Measurements from ENCODE around the gene NPM3. TPM values are rescaled to one million over a fixed set of nuclear protein-coding genes. Genes with fewer than 3 reads are reported as not detected.

NPM3 gene
- total RNA-seq, 2 experiments from 2014 or later: 15.5 to 15.8 TPM

- no peaks in the 10 kb centered on the region for H3K36me3 ChIP-seq (ENCODE audit: insufficient read depth, low read length)
- H3K9me3 Mint-ChIP-seq: no peaks in the 10 kb centered on the region
- peak overlapping the region; percentile 99 for H3K27ac Mint-ChIP-seq
- H3K4me1 Mint-ChIP-seq (ENCODE audit: low read depth): peaks cover 55% of the 10 kb centered on the region
- peak overlapping the region; percentile 63 for H3K4me3 ChIP-seq (ENCODE audit: low read length)
- POLR2A ChIA-PET: interaction anchor here (0.6 to 16.7 kb wide), 6 partner anchors 11 to 321 kb away, joined by 3 to 223 read pairs (median 4); partner anchors contain the start of genes LDB1, NPM3 and OGA
- CTCF ChIA-PET: interaction anchor here (5.3 kb wide), 1 partner anchor 11 kb away, joined by 24 read pairs; no protein-coding TSS in a partner anchor
- peaks cover 9% of the 10 kb centered on the region for H3K36me3 Mint-ChIP-seq (ENCODE audit: low read depth)
- DNase-seq (peak; percentile 91 to 99 (median 94)), ATAC-seq (ENCODE audit: poor library complexity) (peak; percentile 79)
- peak overlapping the region; percentile 76 to 85 for H3K27ac ChIP-seq (ENCODE audit: low read depth in 1 of 2, low read length in 2 of 2)
- H3K27me3 Mint-ChIP-seq: peaks cover 5% of the 10 kb centered on the region
- TF ChIP-seq CTCF (IDR thresholded peaks at IDR 0.05): no peak
- intact Hi-C loops (cut with DNase I, micrococcal nuclease): loop anchor here (1.0 to 5.0 kb wide), 5 partner anchors 11 to 287 kb away; partner anchors contain the start of genes NPM3 (in 2 of the 2), ARMH3 (in 1 of the 2) and OGA (in 1 of the 2)
- peak overlapping the region; percentile 94 for H3K4me3 Mint-ChIP-seq
- H3K4me1 ChIP-seq (ENCODE audit: insufficient read depth, low read length): peaks cover 69% of the 10 kb centered on the region
- no peaks in the 10 kb centered on the region for H3K27me3 ChIP-seq (ENCODE audit: control insufficient read depth in 1 of 2, insufficient read depth in 2 of 2, low read length in 2 of 2)
- no peaks in the 10 kb centered on the region for H3K9me3 ChIP-seq (ENCODE audit: control insufficient read depth in 1 of 2, insufficient read depth in 1 of 2, low read length in 2 of 2)
Measured at GRCh38 chr10:101830322-101831168, 47.3 kb upstream of the NPM3 start.

GRCh38 chr10:101829561-101830315, 46.5 kb upstream of the NPM3 start:
- peaks cover 61% of the 10 kb centered on the region for H3K4me1 ChIP-seq (ENCODE audit: insufficient read depth, low read length)
- H3K36me3 ChIP-seq (ENCODE audit: insufficient read depth, low read length): no peaks in the 10 kb centered on the region
- CTCF ChIA-PET: interaction anchor here (2.5 to 5.3 kb wide), 2 partner anchors 11 kb away, joined by 10 to 24 read pairs; partner anchors contain the start of gene OGA
- H3K36me3 Mint-ChIP-seq (ENCODE audit: low read depth): peaks cover 9% of the 10 kb centered on the region
- peaks cover 5% of the 10 kb centered on the region for H3K27me3 Mint-ChIP-seq
- POLR2A ChIA-PET: interaction anchor here (1.9 to 16.7 kb wide), 2 partner anchors 13 to 136 kb away, joined by 5 to 223 read pairs; partner anchors contain the start of gene OGA
- peaks cover 48% of the 10 kb centered on the region for H3K4me1 Mint-ChIP-seq (ENCODE audit: low read depth)
- H3K9me3 ChIP-seq (ENCODE audit: control insufficient read depth in 1 of 2, insufficient read depth in 1 of 2, low read length in 2 of 2): no peaks in the 10 kb centered on the region
- intact Hi-C loops (cut with DNase I, micrococcal nuclease): loop anchor here (1.0 to 10.0 kb wide), 7 partner anchors 10 to 675 kb away; partner anchors contain the start of genes NPM3 (in 2 of the 2), ACTR1A (in 1 of the 2), ARMH3 (in 1 of the 2) and BTRC (in 1 of the 2)
- H3K27ac ChIP-seq (ENCODE audit: low read depth in 1 of 2, low read length in 2 of 2): peak overlapping the region; percentile 76 to 85
- no peak for TF ChIP-seq CTCF (IDR thresholded peaks at IDR 0.05)
- H3K27ac Mint-ChIP-seq: peak overlapping the region; percentile 99
- DNase-seq (peak; percentile 46 to 87 (median 66)), ATAC-seq (ENCODE audit: poor library complexity) (peak; percentile 13)
- peak overlapping the region; percentile 63 for H3K4me3 ChIP-seq (ENCODE audit: low read length)
- peak overlapping the region; percentile 94 for H3K4me3 Mint-ChIP-seq
- H3K27me3 ChIP-seq (ENCODE audit: control insufficient read depth in 1 of 2, insufficient read depth in 2 of 2, low read length in 2 of 2): no peaks in the 10 kb centered on the region
- no peaks in the 10 kb centered on the region for H3K9me3 Mint-ChIP-seq
